Measurements from ENCODE around the gene PLEKHA1. TPM values are rescaled to one million over a fixed set of nuclear protein-coding genes. Genes with fewer than 3 reads are reported as not detected.

The PLEKHA1 gene
- total RNA-seq (2022; extraction: Qiagen RNA extraction) = 16.5 to 24.2 TPM (median 21.9 TPM) in 5 replicates

GRCh38 chr10:122374237-122374858 is at the start of gene PLEKHA1:
Gene PLEKHA1 (plus strand): TSS chr10:122374708. CDS start chr10:122393201, 18,493 bp downstream.

GRCh38 chr10:122454603-122455080 is 80.1 kb downstream of the PLEKHA1 start, which contains the start of gene ARMS2:
Gene ARMS2 (plus strand): TSS chr10:122454653. CDS start chr10:122454728, 75 bp downstream.

GRCh38 chr10:122461367-122461728 is 86.8 kb downstream of the PLEKHA1 start, which contains the start of gene HTRA1:
Gene HTRA1 (plus strand): TSS chr10:122461553. CDS start chr10:122461653, 100 bp downstream.

Other genes with a start within 250 kb of the PLEKHA1 start
- gene BTBD16, start 103.4 kb upstream of the PLEKHA1 start, total RNA-seq (2022; extraction: Qiagen RNA extraction) = 0.41 to 0.82 TPM (median 0.66 TPM) in 5 replicates
- gene ARMS2, start 79.9 kb downstream of the PLEKHA1 start, total RNA-seq (2022; extraction: Qiagen RNA extraction) = not detected in 5 replicates
- 47.9 to 56.4 TPM (median 48.7 TPM) in 5 replicates for gene HTRA1, start 86.8 kb downstream of the PLEKHA1 start, total RNA-seq (2022; extraction: Qiagen RNA extraction)
- 0.20 to 0.30 TPM (median 0.24 TPM) in 5 replicates for gene DMBT1, start 186.0 kb downstream of the PLEKHA1 start, total RNA-seq (2022; extraction: Qiagen RNA extraction)

All from A549 treated with AZD2906 at 1 μM for 4 hours (cell line).